GM19467 (cell line): Measurements from ENCODE around the gene KCNK13.
"Not testable (repeated sequence)": the region's sequence is repeated elsewhere in the genome, so short reads cannot be mapped to it uniquely, and the experiment has no call there.

Source experiments
- ATAC-seq: cut with Tn5 transposase; IDR thresholded peaks from one replicate; pipeline ENCODE4 v1.9.1; 2021; ENCODE audit warnings: mild to moderate bottlenecking, moderate library complexity; ENCODE audit not compliant: unreplicated experiment

KCNK13 gene

DNA sequence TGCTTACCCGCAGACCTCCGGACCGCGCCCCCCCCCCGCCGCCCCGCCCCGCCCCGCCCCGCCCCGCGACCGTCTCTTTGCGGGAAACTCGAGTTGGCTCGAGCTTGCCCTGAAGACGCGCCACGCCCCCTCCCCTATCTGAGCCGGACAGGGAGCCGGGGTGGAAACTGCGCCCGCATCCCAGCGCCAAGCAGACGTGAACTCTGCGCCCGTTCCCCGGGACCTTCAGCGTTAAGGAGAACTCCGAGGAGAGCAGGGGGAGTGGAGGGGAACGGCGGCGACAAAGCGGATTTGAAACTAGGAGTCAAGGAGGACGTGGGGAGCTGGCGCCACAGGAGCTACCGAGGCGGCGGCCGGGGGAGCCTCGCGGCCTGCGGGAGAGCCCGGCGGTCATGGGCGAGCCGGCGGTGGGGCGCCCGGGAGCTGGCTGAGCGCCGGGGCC lies at the start of gene KCNK13:
Gene KCNK13, plus strand, starts transcription at position 310 of the 442 bp plus-strand sequence. CDS start 212 bp downstream, outside the sequence.
- no peak for ATAC-seq

GRCh38 chr14:90017371-90017770 lies 44.4 kb upstream of the KCNK13 start:
- no peak for ATAC-seq

DNA sequence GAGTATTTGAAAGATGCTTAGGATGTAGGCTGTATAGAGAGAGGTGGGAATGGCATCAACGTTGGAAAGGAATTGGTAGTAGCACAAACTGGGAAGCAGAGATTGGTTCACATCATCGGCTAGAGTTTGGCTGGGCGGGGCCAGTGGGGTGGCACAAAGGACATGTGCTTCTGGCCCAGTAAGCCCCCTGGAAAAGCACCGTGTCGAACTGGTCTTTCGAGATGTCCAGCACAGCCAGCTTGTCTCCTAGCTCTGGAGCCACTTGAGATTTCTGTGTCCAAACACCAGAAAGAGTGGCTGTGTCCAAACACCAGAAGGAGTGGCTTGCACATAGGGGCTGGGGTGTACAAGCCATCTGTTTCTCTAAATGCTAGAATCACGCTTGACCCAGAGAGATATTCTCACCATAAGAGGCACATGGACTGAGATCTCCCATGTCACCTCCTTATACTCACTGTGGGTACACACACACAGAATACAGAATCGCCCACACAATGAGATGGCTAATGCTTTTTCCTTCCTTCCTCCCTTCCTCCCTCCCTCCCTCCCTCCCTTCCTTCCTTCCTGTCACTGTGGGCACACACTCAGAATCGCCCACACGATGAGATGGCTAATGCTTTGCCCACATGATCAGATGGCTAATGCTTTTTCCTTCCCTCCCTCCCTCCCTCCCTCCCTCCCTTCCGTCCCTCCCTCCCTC lies 41.8 kb upstream of the KCNK13 start:
- no peak for ATAC-seq

GRCh38 chr14:90023176-90023896 lies 38.5 kb upstream of the KCNK13 start:
- no peak for ATAC-seq

GRCh38 chr14:90024910-90025309 lies 36.9 kb upstream of the KCNK13 start:
- ATAC-seq, result no peak

DNA sequence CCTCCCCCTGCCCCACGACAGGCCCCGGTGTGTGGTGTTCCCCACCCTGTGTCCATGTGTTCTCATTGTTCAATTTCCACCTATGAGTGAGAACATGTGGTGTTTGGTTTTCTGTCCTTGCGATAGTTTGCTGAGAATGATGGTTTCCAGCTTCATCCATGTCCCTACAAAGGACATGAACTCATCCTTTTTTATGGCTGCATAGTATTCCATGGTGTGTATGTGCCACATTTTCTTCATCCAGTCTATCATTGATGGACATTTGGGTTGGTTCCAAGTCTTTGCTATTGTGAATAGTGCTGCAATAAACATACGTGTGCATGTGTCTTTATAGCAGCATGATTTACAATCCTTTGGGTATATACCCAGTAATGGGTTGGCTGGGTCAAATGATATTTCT lies 35.2 kb upstream of the KCNK13 start:
- ATAC-seq, result not testable (repeated sequence)

GRCh38 chr14:90027842-90028241 lies 34.0 kb upstream of the KCNK13 start:
- no peak for ATAC-seq

GRCh38 chr14:90034156-90034555 lies 27.6 kb upstream of the KCNK13 start:
- ATAC-seq, result no peak

DNA sequence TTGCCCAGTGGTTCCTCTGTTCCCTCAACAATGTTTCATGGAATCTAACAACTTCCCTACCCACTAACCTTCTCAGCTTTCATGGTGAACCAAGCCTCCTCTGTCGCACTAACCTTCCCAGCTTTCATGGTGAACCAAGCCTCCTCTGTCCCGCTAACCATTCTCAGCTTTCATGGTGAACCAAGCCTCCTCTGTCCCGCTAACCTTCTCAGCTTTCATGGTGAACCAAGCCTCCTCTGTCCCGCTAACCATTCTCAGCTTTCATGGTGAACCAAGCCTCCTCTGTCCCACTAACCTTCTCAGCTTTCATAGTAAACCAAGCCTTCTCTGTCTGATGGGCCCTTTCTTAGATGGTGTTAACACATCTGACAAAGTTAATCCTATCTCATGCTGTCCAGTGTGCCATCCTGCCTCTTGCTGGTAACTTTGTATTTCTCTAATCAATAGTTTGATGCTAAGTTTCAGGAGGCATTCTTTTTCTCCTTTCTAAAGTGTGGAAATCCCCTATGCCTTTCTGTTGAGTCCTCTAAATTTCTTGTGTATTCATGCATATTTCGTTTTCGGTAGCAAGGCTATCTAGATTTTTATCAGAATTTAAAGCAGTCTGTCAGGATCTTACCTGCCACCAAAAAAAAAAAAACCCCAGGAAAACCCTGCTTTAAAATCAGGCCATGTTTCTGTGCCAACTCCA lies 26.8 kb upstream of the KCNK13 start:
- ATAC-seq, result no peak

- ATAC-seq, result no peak
These were observed 22.4 kb upstream of the KCNK13 start for GRCh38 chr14:90039253-90040010.

DNA sequence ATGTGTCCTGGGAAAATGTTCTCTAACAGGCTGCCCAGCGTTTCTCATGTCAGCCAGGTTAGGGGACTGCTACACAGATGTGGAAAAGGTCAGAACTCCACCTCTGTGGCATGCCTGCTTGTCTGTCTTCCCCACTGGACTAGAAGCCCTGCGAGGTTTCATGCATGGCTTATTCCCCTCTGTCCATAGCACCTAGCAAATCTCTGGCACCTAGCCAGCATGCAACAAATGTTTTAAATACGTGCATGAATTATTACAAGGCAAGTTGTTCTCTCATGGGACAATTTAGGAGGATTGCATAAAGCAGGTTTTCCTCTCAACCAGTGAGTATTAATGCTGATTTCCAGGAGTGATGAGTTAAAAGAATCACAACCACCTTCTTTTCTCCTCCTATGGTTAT lies 21.4 kb upstream of the KCNK13 start:
- ATAC-seq, result no peak

DNA sequence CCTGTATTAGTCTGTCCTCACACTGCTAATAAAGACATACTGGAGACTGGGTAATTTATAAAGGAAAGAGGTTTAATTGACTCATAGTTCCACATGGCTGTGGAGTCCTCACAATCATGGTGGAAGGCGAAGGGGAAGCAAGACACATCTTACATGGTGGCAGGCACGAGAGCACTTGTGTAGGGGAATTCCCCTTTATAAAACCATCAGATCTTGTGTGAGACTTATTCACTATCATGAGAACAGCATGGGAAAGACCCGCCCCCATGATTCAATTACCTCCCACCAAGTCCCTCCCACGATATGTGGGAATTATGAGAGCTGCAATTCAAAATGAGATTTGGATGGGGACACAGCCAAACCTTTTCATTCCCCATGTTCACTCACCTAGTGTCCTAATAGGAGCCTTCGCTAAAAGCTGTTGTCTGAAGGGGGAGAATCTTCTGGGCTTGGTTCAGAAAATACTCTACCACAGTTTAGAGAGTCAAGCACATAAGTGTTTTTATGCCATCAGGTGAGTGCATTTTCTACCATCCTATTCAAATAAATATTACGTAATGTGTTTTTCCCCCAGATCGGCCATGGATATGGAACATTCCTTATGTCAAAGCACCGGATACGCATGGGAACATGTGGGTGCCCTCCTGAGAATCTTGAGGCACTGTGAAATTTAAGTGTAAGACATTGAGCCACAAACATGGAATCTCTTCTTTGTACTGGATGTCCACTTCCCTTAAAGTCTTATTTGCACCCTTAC lies 19.1 kb upstream of the KCNK13 start:
- ATAC-seq, result no peak

DNA sequence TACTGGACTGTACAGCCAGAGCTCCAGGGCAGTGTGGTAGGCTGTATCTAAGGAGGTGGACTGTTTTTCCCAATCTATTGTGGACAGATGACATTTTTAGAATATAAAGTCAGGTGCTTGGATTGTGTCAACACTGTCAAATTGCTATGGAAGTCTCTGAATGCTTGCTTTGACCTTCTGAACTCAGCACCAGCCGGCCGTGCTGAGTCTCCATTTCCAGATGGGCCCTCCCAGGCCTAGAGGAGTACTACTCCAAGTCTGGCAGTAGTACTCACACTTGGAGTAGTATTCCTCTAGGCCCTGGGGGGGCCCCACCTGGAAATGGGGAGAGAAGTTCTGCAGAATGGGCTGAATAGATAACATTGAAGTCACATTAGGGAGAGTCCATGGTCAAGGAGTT lies 16.2 kb upstream of the KCNK13 start:
- no peak for ATAC-seq

DNA sequence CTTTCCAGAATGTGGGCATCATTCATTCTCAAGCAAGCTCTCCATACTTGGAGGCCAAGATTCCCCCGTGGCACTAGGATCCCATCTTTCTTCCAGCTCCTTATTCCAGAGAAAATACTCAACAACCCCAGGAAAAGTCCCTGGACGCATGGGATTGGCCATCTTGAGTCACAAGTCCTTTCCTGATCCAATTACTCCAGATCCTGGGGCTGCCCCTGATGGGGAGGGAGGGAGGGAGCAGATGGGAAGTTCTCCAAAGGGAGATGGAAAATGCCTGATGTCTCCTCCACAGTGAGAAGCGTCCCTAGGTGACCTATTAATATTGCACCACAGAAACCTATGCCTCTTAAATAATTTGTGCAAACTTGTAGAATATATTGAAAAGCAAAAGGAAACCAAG lies 12.4 kb upstream of the KCNK13 start:
- ATAC-seq, result no peak

DNA sequence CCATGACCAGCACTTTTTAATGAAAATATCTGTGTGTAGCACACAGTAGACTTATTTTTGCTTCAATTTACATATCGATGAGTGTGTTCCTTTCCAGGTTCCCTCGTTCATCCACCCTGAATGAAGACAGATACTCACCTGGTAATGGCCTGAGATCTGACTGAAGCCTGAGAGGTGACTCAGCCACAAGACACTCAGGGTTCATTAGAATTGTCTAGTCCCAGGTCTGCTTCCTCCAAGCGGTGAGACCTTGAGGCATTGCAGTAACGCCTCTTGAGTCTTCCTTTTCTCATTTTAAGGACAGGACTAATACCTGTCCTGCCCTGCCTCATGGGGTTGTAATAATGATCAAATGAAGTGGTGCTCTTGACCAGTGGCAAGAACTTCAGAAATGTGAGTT lies 11.5 kb upstream of the KCNK13 start:
- ATAC-seq, result no peak

- ATAC-seq, result no peak
These were observed 8.8 kb upstream of the KCNK13 start for GRCh38 chr14:90053044-90053443.

- ATAC-seq, result no peak
These were observed 7.0 kb upstream of the KCNK13 start for GRCh38 chr14:90054803-90055202.

- no peak for ATAC-seq
These were observed 5.0 kb upstream of the KCNK13 start for GRCh38 chr14:90056826-90057225.

DNA sequence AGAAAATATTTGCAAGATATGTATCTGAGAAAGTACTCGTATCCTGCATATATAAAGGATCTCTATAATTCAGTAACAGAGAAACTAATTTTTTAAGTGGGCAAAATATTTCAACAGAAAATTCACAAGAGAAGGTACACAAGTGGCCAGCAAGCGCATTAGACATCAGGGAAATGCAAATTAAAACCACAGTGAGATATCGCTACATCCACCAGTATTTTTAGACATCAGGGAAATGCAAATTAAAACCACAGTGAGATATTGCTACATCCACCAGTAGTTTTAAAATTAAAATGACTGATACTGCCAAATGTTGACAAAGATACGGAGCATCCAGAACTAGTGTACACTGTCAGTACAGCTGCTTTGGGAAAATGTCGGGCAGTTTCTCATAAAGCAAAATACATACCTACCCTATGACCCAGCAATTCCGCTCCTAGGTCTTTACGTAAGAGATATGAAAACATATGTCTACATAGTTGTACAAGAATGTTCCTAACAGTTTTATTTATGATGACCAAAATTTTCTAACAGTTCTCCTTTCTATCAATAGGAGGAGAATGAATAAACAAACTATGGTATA lies 2.8 kb upstream of the KCNK13 start:
- ATAC-seq, result no peak
